ENCODE data around the gene YBX1.

- TF ChIP-seq, protein P1, sequence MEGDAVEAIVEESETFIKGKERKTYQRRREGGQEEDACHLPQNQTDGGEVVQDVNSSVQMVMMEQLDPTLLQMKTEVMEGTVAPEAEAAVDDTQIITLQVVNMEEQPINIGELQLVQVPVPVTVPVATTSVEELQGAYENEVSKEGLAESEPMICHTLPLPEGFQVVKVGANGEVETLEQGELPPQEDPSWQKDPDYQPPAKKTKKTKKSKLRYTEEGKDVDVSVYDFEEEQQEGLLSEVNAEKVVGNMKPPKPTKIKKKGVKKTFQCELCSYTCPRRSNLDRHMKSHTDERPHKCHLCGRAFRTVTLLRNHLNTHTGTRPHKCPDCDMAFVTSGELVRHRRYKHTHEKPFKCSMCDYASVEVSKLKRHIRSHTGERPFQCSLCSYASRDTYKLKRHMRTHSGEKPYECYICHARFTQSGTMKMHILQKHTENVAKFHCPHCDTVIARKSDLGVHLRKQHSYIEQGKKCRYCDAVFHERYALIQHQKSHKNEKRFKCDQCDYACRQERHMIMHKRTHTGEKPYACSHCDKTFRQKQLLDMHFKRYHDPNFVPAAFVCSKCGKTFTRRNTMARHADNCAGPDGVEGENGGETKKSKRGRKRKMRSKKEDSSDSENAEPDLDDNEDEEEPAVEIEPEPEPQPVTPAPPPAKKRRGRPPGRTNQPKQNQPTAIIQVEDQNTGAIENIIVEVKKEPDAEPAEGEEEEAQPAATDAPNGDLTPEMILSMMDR (conservative IDR thresholded peaks at IDR 0.05; ENCODE audit: low read depth, low read length): no peak
- TF ChIP-seq EZH2 (IDR thresholded peaks at IDR 0.05; ENCODE audit: low read length, unreplicated experiment) (no peak), EZH2phosphoT487 (IDR thresholded peaks at IDR 0.05; ENCODE audit: borderline replicate concordance, low read length) (no peak)
Observed at GRCh38 chr1:42684139-42684538, 1.9 kb downstream of the YBX1 start.
